SK-N-SH treated with all-trans-retinoic acid at 6 μM for 48 hours (cell line): ENCODE data around the gene LRMDA.

Source experiments
- BACH2 ChIP-seq: fragments of 250-450 bp; sonication (Bioruptor Pico); IDR thresholded peaks from 2 replicates; pipeline ENCODE4 v1.9.0; 2021; ENCODE audit warnings: mild to moderate bottlenecking, borderline replicate concordance
- ESRRG ChIP-seq: fragments of 250-450 bp; sonication (Bioruptor Pico); IDR thresholded peaks from 2 replicates; pipeline ENCODE4 v1.6.1; 2021; ENCODE audit warnings: mild to moderate bottlenecking

DNA sequence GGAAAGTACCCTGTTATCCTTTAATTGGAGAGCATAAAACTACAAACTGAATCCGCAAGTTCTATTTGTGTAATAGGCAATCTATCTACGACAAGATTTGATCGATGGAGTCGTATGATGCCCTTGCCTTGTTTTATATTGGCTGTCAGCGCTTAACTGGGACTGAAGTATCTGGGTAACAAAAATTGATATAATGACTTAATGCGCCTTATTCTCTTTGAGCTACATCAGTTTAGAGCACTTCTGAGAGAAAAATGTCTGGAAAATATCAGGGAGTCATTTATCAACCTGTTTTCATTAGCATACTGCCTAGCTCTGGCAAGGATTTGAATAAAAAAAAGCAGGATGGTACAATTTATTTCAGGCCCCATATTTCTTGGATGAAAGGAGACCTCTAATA, 262.1 kb downstream of the LRMDA start:
- no peak for TF ChIP-seq BACH2
- no peak for TF ChIP-seq ESRRG (CRISPR knock-in tag)
